Measurements from ENCODE around the gene MAZ. TPM values are rescaled to one million over a fixed set of nuclear protein-coding genes. Genes with fewer than 3 reads are reported as not detected.
A peak's percentile ranks its signal among the peaks of the same experiment; 100 is the strongest.
"Not testable (repeated sequence)": the region's sequence is repeated elsewhere in the genome, so short reads cannot be mapped to it uniquely, and the experiment has no call there.

MAZ gene
- 125 and 168 TPM in 2 replicates for total RNA-seq

DNA sequence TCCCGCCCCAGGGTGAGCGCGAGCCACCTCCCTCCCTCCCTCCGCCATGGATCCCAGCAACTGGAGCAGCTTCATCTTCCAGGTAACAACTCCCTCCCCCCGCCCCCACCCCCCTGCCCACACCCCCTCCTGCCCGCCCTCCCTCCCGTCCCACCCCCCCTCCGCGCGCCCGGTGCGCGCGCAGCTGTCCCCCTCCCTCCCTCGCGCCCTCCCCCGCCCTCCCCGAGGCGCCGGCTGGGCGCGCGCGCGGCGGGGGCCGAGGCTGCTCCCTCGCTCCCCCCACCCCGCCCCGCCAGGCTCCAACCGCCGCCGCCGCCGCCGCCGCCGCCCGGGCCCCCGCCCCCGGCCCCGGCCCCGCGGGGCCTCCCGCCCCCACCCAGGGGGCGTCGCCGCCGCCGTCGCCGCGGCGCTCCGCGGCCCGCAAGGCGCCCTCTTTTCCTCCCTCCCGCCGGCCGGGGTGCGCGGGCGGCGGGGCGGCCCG is at the start of gene MAZ:
Gene MAZ, plus strand, starts transcription at position 431 of the 481 bp plus-strand sequence. CDS start 173 bp downstream, outside the sequence.
- TF ChIP-seq, protein P1, sequence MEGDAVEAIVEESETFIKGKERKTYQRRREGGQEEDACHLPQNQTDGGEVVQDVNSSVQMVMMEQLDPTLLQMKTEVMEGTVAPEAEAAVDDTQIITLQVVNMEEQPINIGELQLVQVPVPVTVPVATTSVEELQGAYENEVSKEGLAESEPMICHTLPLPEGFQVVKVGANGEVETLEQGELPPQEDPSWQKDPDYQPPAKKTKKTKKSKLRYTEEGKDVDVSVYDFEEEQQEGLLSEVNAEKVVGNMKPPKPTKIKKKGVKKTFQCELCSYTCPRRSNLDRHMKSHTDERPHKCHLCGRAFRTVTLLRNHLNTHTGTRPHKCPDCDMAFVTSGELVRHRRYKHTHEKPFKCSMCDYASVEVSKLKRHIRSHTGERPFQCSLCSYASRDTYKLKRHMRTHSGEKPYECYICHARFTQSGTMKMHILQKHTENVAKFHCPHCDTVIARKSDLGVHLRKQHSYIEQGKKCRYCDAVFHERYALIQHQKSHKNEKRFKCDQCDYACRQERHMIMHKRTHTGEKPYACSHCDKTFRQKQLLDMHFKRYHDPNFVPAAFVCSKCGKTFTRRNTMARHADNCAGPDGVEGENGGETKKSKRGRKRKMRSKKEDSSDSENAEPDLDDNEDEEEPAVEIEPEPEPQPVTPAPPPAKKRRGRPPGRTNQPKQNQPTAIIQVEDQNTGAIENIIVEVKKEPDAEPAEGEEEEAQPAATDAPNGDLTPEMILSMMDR (IDR thresholded peaks at IDR 0.05; ENCODE audit: insufficient read depth, low read length, severe bottlenecking) = no peak
- FAIRE-seq (no peak), DNase-seq (ENCODE audit: low read depth) (peak; percentile 72)
- Histone ChIP-seq H3K4me3 (ENCODE audit: low read depth, low read length) (peak within 1 kb of the TSS; percentile 64), H3K27me3 (ENCODE audit: control insufficient read depth, insufficient read depth, low read length) (no peaks in the 10 kb centered on the region), H3K36me3 (ENCODE audit: control insufficient read depth, insufficient read depth, low read length) (peaks cover 13% of the 10 kb centered on the region)

DNA sequence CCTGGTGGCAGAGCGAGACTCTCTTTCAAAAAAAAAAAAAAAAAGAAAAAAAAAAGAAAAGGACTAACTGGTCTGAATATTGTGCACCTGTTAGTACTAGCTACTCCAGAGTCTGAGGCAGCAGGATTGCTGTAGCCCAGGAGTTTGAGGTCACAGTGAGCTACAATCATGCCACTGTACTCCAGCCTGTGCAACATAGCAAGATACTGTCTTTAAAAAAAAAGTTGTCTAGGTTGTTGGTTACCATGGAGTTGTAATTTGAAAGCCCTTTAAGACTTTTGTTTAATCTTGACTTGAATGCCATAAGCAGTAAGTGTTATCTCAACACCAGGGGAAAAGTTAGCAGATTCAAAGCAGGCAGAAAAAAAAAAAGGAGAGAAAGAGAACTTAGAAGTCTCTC is 49.7 kb upstream of the MAZ start:
- no peak for DNase-seq (ENCODE audit: low read depth)
- Histone ChIP-seq H3K4me3 (ENCODE audit: low read depth, low read length) (no peak overlapping the region), H3K36me3 (ENCODE audit: control insufficient read depth, insufficient read depth, low read length) (no peaks in the 10 kb centered on the region), H3K27me3 (ENCODE audit: control insufficient read depth, insufficient read depth, low read length) (no peaks in the 10 kb centered on the region)
- TF ChIP-seq, protein P1 (IDR thresholded peaks at IDR 0.05; ENCODE audit: insufficient read depth, low read length, severe bottlenecking) = no peak
- no peak for FAIRE-seq

DNA sequence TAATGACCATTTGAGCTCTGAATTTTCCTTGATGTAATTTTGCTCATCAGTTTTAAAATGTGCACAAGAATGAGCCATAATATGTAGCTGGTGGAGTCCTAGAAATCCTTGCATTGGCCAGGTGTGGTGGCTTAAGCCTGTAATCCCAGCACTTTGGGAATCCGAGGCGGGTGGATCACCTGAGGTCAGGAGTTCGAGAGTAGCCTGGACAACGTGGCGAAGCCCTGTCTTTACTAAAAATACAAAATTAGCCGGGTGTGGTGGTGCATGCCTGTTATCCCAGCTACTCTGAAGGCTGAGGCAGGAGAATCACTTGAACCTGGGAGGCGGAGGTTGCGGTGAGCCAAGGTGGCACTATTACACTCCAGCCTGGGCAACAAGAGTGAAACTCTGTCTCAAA is 49.2 kb upstream of the MAZ start:
- not testable (repeated sequence) for H3K36me3 ChIP-seq (ENCODE audit: control insufficient read depth, insufficient read depth, low read length); H3K27me3 ChIP-seq (ENCODE audit: control insufficient read depth, insufficient read depth, low read length); H3K4me3 ChIP-seq (ENCODE audit: low read depth, low read length); DNase-seq (ENCODE audit: low read depth); FAIRE-seq

DNA sequence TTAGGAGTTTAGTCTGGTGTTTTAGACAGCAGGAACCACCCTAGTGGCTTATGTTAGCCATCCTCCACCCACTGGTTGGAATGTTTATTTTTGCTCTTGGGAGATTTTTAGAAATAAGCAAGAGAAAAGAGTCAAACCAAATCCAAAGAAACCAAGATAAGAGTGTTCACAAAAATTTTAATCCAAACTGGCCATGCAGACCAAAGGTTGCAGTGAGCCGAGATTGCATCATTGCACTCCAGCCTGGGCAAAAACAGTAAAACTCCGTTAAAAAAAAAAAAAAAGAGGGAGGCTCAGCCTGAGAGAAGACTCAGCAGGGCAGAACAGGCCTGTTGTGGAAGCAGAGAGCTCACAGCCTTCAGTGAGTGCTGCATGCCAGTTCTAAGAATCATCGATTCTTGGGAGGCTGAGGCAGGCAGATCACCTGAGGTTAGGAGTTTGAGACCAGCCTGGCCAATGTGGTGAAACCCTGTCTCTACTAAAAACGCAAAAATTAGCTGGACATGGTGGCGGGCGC is 48.3 kb upstream of the MAZ start:
- H3K36me3 ChIP-seq (ENCODE audit: control insufficient read depth, insufficient read depth, low read length) = no peaks in the 10 kb centered on the region
- no peaks in the 10 kb centered on the region for H3K27me3 ChIP-seq (ENCODE audit: control insufficient read depth, insufficient read depth, low read length)
- DNase-seq (ENCODE audit: low read depth) (no peak), FAIRE-seq (no peak)
- no peak overlapping the region for H3K4me3 ChIP-seq (ENCODE audit: low read depth, low read length)
- TF ChIP-seq, protein P1 (IDR thresholded peaks at IDR 0.05; ENCODE audit: insufficient read depth, low read length, severe bottlenecking) = no peak

DNA sequence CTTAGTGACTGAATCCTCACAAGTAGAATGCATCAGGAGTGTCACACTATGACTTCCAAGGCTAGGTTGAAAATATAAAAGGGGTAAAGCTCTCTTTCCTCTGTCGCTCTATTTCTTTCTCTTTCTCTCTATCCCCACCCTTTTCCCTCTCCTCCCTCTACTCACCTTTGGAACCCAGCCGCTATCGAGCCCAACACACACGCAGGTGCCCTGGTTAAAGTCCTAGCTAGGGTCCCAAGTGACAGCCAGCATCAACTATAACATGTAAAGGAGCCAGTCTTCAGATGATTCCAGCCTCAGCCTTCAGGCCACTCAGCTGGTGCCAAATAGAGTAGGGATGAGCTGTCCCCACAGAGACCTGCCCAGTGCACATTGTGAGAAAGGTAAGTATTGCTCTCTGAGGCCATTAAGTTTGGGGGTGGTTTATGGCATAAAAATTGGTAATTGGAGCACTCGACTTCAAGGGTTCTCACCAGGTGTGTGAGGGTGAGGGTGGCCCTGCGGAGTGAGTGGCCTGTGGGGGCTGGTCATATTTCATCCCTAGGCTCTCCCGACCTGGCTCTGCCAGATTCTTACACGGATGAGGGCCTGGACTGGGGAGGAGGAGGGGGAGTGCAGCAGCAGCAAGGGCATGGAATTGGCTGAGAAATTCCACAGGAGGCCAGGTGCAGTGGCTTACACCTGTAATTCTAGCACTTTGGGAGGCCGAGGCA is 45.6 kb upstream of the MAZ start:
- TF ChIP-seq, protein P1 (IDR thresholded peaks at IDR 0.05; ENCODE audit: insufficient read depth, low read length, severe bottlenecking) = no peak
- Histone ChIP-seq H3K4me3 (ENCODE audit: low read depth, low read length) (no peak overlapping the region), H3K36me3 (ENCODE audit: control insufficient read depth, insufficient read depth, low read length) (no peaks in the 10 kb centered on the region), H3K27me3 (ENCODE audit: control insufficient read depth, insufficient read depth, low read length) (no peaks in the 10 kb centered on the region)
- FAIRE-seq = no peak
- DNase-seq (ENCODE audit: low read depth) = no peak

DNA sequence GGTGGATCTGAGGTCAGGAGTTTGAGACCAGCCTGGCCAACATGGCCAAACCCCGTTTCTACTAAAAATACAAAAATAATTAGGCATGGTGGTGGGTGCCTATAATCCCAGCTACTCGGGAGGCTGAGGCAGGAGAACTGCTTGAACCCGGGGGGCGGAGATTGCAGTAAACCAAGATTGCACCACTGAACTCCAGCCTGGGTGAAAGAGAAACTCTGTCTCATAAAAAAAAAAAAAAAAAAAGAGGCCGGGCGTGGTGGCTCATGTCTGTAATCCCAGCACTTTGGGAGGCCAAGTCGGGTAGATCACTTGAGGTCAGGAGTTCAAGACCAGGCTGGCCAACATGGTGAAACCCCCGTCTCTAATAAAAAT is 45.1 kb upstream of the MAZ start:
- not testable (repeated sequence) for H3K36me3 ChIP-seq (ENCODE audit: control insufficient read depth, insufficient read depth, low read length); FAIRE-seq; DNase-seq (ENCODE audit: low read depth); H3K27me3 ChIP-seq (ENCODE audit: control insufficient read depth, insufficient read depth, low read length); H3K4me3 ChIP-seq (ENCODE audit: low read depth, low read length)

DNA sequence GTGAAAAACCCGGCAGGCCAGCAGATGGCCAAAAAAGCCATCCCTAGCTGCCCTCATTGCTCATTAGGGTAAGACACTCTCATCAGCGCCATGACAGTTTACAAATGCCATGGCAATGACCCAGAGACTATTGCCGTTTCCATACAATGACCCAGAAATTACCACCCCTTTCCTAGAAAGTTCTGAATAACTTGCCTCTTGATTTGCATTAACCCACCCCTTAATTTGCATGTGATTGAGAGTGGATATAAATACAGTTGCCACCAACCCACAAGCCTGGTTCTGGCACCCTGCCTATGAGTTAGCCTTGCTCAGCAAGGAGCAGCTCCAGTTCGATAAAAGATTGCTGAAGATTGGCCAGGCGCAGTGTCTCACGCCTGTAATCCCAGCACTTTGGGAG is 44.4 kb upstream of the MAZ start:
- TF ChIP-seq, protein P1 (IDR thresholded peaks at IDR 0.05; ENCODE audit: insufficient read depth, low read length, severe bottlenecking) = no peak
- no peak for FAIRE-seq
- H3K36me3 ChIP-seq (ENCODE audit: control insufficient read depth, insufficient read depth, low read length) = no peaks in the 10 kb centered on the region
- no peaks in the 10 kb centered on the region for H3K27me3 ChIP-seq (ENCODE audit: control insufficient read depth, insufficient read depth, low read length)
- no peak for DNase-seq (ENCODE audit: low read depth)
- H3K4me3 ChIP-seq (ENCODE audit: low read depth, low read length) = no peak overlapping the region
